ENCODE results near the gene CDC45.

Gene CDC45

DNA sequence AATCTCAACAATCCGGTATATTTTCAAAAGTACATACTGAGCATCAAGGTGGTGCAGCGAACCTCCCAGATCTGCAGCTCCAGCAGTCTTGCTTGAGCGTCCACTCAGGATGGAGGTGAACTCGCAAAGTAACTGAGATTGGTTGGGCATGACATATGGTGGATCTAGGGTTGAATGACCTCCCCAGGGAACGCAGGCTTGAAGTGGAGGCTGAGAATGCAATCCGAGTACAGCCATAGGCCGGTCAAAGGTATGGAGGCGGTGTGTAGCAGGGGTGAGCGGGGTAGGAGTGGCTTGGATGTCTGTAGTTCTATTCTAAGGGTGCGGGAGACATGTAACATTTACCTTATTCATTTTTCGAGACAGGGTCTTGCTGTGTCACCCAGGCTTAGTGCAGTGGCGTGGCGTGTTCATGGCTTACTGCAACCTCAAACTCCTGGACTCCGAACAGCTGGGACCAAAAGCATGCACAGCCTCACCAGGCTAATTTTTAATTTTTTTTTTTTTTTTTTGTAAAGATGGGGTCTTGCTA, 31.6 kb upstream of the CDC45 start:
- peak; percentile 75 for DNase-seq

DNA sequence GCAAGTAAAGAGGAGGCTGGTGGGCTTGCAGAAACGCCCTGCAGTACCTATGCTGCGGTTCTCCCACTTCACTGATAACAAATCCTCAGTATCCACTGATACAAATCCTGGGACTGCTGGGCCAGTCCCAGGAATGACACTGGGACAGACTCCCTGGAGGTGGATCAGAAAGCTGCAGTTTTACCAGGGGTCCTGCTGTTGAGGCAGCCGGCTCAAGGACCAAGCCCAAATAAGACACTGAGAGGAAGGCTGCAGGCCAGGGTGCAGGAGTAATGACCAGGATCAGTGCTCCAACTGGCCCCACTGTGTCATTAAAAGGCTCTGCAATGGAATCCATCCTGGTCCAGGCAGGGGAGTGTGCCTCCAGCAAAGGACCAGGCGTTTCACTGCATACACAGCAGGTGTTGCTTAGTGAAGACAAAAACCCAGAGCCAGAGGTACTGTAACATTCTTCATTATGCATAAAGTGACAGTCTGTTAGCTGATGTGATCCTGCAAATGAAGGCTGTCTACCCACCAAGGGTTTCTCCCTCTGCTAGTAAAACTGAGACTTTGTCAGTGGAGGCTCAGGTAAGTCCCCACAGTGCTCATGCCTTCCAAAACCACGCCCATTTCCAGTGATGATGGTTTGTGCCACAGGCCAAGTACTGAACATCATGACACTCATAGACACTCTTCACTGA, 30.8 kb upstream of the CDC45 start:
- DNase-seq: no peak

DNA sequence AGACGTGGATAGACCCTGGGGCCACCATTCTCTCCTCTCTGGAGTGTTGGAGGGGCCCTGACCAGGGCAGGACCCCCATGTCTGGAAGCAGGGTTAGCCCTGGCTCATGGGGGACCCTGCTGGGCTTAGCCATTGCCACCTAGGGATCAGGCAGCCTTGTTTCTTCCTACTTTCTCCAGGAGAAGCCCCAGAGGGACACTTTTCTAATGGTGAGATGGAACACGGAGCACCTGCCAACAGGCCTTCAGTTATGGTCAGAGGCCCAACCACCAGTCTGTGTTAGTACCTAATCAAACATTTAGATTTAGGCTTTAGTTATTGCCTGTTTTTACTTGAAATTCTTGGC, 30.3 kb upstream of the CDC45 start:
- no peak for DNase-seq

DNA sequence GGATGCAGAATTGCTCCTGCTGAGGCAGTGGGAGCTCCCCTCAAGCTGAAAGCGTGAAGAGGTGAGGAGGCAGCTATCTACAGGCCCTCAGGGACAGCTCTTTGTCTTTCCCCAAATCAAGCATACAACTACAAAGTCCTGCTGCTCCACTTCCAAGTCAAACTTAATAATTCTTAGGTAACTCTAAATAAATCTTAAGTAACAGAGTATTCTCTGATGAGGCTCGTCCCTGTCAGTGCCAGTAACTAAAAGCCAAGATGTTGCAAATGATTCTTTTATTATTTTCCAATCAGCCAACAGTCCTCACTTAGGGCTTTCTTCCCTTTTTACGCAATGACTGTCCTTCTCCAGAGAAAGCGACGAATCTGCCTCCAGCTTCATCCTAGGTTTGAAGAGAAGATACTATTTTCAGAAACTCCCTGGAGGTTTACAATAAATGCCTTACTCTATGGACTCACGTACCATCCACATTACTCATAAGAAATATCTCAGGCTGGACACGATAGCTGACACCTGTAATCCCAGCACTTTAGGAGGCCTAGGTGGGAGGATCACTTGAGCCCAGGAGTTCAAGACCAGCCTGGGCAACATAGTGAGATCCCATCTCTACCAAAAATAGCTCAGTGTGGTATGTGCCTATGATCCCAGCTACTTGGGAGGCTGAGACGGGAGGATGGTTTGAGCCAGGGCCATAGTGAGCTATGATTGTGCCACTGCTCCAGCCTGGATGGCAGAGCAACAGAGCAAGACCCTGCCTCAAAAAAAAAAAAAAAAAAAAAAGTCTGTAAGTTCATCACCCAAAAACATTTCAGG, 29.2 kb upstream of the CDC45 start:
- DNase-seq: no peak

DNA sequence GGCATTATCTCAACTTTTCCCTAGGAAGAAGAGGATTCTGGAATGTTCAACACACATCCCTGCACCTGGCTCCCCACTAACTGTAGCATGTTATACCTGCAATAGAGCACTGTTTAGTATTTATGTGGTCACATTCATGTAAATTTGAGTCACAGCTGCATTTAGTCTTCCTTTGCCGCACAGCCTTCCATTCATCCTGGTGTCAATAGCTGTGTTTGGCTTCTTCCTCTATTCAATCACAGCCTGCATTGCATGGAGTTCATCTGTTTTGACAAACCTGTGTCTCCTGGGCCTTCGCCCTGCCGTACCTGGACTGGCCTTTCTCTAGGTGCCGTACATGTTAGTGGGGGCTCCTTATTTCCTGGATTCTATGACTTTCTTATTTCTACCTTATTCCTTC, 28.1 kb upstream of the CDC45 start:
- no peak for DNase-seq

DNA sequence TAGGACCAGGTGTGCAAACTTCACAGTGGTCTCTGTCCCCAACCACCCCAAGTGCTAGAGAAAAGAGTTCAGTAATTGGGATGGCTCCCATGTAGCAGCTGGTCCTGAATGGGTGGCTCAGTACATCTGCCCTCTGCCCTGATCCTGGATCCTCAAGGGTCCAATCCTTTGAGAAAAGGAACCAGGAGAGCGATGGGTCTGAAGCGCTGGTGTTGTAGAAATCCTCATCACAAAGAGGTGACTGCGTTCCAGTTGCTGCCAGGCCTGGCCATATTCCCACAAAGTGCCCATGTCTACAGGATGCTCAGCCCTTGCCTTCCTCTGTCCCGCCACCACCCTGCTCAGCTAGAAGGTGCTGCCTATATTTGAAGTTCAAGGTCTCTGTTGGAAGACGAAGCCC, 26.0 kb upstream of the CDC45 start:
- no peak for DNase-seq

DNA sequence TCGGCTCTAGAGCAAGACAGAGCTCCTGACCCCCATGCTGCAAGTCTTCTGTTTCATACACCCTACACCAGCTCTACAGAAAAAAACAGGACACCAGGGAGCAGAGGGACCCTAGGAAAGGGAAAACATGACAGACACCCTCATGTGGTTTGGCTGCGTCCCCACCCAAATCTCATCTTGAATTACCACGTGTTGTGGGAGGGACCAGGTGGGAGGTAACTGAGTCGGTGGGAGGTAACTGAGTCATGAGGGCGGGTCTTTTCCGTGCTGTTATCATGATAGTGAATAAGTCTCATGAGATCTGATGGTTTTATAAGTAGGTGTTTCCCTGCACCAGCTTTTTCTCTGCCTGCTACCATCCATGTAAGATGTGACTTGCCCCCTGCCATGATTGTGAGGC, 25.6 kb upstream of the CDC45 start:
- no peak for DNase-seq

DNA sequence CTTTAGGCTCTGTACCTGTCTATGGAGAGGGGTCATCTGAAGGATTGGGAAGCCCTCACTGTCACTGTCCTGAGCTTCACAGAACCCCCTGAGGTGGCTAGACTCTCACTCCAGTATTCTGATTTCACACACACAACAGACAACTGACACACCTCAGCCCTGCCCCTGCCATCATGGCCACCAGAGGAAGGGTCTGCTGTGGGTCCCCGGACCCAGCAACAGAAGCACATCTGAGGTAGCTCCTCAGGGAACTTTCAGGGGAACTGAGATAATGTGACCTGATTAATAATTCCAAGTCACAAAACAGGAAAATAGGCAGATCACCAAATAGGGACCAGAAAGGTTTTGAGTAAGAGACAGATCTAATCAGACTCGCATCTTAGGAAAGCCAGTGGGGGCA, 24.7 kb upstream of the CDC45 start:
- DNase-seq: no peak

DNA sequence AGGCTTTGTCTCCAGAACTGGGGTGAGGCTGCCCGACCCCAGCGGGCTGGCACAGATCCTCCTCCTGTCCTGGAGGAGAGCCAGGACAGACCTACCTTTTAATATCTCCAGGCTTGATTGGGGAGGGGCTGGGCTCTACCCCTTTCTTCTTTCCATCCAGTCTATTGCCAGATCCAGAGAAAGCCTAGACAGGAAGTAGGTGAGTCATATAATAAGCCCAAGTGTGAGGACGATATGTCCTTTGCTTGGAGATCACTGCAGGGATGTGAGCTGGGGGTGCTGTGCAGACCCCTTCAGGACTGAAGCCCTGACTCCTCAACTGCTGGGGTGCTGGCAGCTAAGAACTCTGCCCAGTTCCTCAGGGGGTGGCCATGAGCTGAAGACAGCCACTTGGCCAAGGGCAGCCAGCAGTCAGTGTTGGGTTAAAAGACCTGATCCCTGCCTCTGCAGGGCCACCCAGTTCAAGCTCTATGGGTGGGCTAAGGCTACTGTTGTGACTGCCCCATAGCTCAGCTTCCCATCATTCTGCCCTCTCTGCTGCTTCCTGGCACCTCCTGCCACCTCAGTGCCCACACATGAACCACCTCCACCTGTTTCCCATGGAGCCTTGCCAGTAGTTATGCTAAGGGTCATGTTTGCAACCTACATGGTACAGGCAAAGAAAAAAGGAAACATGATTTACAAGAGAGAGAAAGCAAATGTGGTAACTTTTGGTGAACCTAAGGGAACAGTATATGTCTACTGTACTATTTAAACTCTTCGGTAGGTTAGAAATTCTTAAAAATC, 23.9 kb upstream of the CDC45 start:
- DNase-seq: peak; percentile 19

DNA sequence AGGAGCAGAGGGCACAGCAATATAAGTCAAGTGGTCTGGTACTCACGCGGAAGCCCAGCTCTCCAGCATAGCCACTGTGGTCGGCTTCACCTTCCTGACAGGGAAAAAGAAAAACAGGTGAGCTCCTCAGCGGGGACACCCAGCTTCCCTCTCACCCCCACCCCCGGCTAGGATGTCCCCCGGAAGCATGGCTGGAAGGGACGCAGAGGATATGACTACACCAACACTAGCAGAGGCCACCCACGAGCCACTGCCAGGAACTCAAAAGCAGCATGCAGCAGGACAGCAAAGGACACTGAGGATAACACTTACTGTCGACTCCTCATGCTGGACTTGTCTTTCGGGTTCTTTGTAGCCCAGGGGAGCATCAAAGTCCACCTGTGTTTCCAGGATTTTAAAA, 23.2 kb upstream of the CDC45 start:
- no peak for DNase-seq

DNA sequence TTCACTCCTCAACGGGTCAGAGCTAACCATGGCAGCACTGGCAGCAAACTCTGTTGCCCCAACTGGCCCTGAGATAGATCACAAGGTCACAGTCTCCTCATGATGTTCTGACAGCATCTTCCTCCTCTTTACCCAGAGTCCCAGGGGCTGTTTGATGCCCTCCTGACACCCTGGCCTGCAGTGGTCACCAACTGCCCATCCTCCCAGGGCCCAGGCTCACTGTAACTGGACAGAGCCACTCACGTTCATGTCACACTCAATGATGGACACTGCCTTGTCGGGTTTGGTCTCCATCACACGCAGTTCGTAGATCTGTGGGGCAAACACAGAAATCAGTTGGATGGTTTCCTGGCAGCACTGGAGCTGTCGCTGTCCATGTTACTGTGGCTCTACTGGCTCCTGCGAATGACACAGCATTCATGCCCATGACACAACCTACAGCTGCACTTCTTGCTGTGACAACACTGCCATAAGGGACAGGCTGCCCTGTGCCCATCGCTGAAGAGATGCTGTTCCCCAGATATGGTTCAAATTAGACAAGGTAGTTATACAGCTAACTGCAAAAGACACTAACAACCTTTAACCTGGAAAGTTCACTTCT, 21.8 kb upstream of the CDC45 start:
- DNase-seq: no peak

DNA sequence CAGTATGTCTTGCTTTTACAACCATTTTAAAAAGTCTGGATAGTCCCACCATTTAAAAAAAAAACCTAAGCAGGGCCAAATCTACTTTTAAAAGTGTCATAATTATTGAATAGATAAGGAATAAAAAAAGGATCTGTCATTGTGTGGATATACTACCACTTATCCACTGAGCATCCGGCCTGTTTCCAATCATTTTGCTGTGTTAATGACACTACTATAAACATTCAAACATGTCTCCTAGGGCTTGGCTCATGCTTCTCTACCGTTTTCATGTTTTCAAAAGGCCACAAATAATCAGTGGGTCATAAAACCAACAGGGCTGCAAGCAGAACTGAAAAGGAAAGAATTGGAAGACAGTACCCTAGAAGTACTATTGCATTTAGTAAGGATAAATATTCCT, 19.7 kb upstream of the CDC45 start:
- DNase-seq: no peak

DNA sequence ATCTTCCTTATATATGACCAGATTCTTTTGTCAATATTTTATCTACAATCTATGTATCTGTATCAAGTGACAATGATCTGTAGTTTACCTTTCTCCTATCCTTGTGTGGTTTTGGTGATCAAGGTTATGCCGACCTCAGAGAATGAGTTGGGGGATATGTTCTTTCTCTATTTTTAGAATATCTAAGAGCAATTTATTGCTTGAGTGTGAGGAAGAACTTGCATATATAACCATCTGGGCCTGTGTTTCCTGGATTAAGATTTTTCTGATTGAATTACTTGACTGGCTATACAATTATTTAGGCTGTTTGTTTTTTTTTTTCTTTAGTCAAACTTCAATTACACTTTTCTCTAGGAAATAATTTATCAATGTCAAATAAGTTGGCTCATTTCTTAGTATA, 18.2 kb upstream of the CDC45 start:
- DNase-seq: no peak

DNA sequence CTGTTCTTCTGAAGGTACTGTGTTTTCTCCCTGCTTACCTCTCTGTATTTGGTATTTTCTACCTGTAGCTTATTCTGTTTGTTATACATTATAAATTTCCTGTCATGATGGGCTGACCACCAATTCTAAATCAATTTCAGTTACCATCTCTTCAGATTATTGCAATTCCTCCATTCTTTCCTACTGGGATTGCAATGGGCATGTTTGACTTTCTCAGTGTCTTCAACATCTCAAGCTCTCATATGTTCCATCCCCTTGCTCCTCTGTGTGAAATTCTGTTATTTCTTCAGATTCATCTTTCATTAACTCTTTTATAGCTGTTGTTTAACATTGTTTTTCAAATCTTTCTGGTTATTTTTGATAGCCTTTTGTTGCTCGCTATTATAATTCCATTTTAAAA, 16.7 kb upstream of the CDC45 start:
- no peak for DNase-seq

DNA sequence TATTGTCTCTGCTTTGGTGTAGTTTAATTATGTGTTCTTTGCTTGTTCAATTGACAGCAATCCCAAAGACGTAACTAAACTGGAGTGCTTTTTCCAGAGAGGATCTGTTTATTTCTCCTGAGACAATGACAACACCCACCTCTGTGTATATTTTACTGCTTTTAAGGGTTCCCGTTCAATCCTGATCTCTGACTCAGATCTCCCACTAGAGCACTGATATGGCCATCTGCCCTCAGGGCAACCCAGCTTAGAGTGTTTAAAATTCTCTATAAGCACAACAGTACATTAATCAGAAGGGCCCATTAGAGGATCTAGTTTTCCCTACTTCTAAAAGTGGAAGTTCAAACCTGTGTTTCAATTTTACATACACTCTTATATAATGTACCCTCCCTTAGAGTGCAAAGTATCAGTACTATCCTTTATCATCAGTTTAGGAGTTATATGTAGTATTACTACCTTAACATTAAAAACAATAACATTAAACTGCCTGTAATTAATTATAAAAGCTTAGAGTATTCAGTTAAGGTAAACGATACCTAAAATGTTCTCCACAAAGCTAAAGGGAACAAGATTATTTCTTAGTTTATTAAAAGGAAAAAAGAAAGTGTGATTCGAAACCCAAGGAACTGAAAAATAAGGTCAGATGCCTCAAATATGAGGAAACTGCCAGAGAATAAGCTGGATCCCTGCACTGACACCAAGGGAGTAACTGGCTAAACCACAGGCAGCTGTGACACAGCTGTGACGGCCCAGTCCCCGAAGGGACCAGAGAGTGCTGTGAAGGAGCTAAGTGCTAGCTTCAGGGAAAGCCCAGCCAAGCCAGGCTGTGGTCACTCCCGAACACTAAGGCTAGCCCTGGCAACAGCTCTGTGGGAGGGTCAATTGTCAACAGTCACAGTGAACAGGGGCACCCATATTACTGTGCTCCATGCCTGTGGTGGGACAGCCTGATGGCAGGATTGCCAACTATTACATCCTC, 15.9 kb upstream of the CDC45 start:
- DNase-seq: peak; percentile 11

DNA sequence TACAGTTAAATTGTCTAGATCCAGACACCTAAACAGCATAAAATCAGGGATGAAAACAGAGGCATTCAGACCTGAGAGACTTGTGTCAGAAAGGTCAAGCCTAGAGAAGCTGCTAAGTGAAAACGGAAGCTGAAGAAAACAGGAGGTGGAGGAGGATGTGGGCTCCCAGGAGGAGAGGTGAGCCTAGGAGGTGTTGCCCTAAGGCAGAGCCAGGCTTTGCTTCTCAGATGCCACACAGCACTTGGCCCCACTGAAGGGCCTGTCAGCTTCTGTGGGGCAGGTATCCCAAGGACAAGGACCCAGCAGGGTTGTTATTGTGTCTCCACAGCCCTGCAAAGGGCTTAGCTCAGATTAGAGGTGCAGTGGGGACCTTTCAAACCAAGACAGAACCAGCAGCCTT, 15.2 kb upstream of the CDC45 start:
- DNase-seq: no peak

DNA sequence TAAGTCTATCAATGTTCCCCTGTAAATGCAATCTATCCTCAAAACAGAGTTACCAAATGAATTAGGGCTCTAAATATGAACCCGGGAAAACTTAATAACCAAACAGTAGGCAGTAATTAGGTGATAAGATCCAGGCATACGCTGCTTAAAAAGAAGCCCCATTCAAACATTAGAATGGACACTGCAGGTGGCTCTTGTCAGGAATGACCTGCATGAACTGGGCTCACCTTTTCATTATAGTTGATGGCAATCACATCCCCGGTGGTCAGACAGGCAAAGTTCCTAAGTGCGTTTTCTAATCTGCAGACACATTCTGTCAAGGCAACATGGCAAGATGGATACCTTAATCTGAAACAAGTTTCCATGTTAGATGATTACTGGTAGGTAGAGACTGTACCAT, 14.7 kb upstream of the CDC45 start:
- no peak for DNase-seq

DNA sequence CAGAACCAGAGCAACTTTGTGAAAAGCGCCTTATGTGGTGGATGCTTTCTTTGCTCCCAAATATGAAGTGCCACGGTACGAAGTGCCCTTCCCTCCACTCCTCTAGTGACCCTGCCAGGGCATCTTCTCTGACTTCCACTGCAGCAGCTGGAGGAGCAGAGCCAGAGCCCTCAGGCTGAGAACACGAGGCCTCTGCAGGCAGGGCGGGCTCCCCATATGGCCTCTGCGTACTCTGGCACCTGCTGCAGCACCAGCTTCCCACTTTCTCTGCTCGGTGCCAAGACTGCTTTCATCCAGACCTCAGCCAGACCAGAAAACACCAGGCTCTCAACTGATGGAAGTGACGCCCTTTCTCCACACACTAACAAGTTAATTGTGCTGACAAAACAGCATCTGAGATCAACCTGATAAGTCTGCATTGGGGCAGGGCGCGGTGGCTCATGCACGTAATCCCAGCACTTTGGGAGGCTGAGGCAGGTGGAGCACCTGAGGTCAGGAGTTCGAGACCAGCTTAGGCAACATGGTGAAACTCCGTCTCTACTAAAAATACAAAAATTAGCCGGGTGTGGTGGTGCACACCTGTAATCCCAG, 13.5 kb upstream of the CDC45 start:
- no peak for DNase-seq

DNA sequence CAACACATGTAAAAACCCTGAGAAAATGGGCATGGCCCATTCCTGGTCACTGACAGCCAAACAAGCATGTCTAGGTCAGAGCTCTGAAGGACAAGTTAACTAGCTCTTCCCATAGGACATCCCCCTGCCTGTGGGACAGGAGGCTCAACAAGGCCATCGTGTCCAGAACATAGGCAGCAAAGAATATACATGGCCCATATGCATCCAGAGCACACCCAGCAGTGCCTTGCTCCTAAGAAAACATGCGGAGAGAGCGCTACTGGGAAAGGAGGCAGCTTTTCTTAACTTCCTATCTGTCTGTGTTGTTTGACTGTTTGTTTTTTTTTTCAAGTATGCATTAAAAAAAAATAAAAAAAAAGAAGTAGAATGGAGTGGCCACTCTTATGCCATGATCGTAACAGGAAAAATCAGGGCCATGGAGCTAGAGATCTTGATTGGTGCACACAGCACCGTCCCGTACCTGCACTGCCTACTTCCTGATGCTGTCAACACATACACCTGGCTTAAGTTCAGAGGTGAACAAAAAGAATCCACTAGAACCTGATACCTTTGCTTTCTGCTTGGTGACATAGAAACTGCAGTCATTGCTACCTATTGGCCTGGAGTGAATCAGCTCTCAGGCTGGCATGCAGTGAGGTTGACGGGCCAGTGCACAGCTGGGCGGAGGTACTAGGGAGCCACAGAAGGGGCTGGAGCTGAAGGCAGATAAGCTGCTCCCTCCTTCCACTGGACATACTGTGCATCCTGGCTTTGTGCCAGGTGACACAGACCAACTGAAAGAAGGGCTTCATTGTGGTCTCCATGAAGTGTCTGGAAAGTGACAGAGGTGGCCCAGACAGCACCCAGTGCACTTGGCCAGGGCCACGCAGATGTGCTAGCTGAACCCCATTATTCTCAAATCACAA, 12.6 kb upstream of the CDC45 start:
- DNase-seq: no peak

DNA sequence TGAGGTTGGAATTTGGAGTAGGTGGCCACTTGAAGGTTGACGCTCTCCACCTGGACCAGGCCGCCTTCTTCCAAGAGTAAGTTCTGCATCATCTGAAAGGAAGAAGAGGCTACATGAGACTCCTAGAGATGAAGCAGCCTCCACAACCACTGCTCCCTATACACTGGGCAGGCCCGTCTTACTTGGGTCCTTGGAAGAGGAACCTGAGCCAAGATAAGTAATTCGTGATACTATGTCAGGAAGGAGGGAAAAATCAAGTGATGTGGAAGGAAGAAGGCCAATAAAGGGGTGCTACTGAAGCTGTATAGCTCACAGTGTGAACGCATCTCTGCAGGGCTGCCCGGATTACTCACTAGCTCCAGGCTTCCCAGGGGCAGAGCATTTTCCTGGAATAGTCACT, 11.8 kb upstream of the CDC45 start:
- DNase-seq: no peak
